CD4-positive, CD25-positive, alpha-beta regulatory T cell (primary cell): Measurements from ENCODE around the gene CRACDL. TPM values are rescaled to one million over a fixed set of nuclear protein-coding genes. Genes with fewer than 3 reads are reported as not detected.

ENCODE experiments used
- ATAC-seq, 2 donors: fragments of 150-1000 bp; cut with Tn5 transposase; one replicate each; pipeline ENCODE4 v1.10.0; 2021; ENCODE audit warnings: low read depth in 2 of 2, moderate number of reproducible peaks in 2 of 2, moderate library complexity in 1 of 2
- DNase-seq, 3 donors: peaks; one replicate each; pipeline versions ENCODE4 v3.0.0 to v3.0.0-alpha.2; 2012 to 2022; ENCODE audit warnings: mixed read lengths in 1 of 3
- H3K27ac ChIP-seq: one replicate; pipeline ENCODE4 v1.7.0; 2013; ENCODE audit warnings: mild to moderate bottlenecking, low read length; ENCODE audit not compliant: insufficient read depth, poor library complexity, severe bottlenecking
- H3K27me3 ChIP-seq: one replicate; pipeline ENCODE4 v1.7.0; 2013; ENCODE audit warnings: low read length; ENCODE audit not compliant: control insufficient read depth, insufficient read depth
- H3K36me3 ChIP-seq: one replicate; pipeline ENCODE4 v1.7.0; 2013; ENCODE audit warnings: mild to moderate bottlenecking, low read length, moderate library complexity; ENCODE audit not compliant: control insufficient read depth, insufficient read depth
- H3K4me1 ChIP-seq: 2 replicates; pipeline ENCODE4 v1.7.0; 2013; ENCODE audit warnings: mild to moderate bottlenecking, low read length; ENCODE audit not compliant: insufficient read depth, control insufficient read depth, poor library complexity, severe bottlenecking
- H3K4me3 ChIP-seq: one replicate; pipeline ENCODE4 v1.7.0; 2013; ENCODE audit warnings: low read depth, mild to moderate bottlenecking, low read length, moderate library complexity
- H3K9me3 ChIP-seq, 2 experiments: 1 replicate in 1 of 2; 2 replicates in 1 of 2; pipeline ENCODE4 v1.7.0; 2013; ENCODE audit warnings: low read length in 2 of 2, mild to moderate bottlenecking in 1 of 2, moderate library complexity in 1 of 2; ENCODE audit not compliant: control insufficient read depth in 2 of 2
- H3K27ac Mint-ChIP-seq, 3 donors: one replicate each; pipeline ENCODE4 v1.8.0; 2020 to 2022; ENCODE audit warnings: mild to moderate bottlenecking in 3 of 3, mixed read lengths in 3 of 3, moderate library complexity in 2 of 3
- H3K27me3 Mint-ChIP-seq: one replicate; pipeline ENCODE4 v1.8.0; 2022; ENCODE audit warnings: mild to moderate bottlenecking, mixed read lengths
- H3K36me3 Mint-ChIP-seq: one replicate; pipeline ENCODE4 v1.8.0; 2020; ENCODE audit warnings: mixed read lengths
- H3K4me1 Mint-ChIP-seq, 4 donors: one replicate each; pipeline ENCODE4 v1.8.0; 2020 to 2022; ENCODE audit warnings: mixed read lengths in 4 of 4, mild to moderate bottlenecking in 1 of 4
- H3K4me3 Mint-ChIP-seq, 4 donors: one replicate each; pipeline ENCODE4 v1.8.0; 2020 to 2022; ENCODE audit warnings: mild to moderate bottlenecking in 4 of 4, mixed read lengths in 4 of 4, moderate library complexity in 3 of 4
- H3K9me3 Mint-ChIP-seq, 7 donors: one replicate each; pipeline ENCODE4 v1.8.0; 2020 to 2022; ENCODE audit warnings: mixed read lengths in 7 of 7, mild to moderate bottlenecking in 3 of 7, moderate library complexity in 2 of 7
- polyA plus RNA-seq, 4 donors: library from polyadenylated mRNA; unstranded; fragments of 300-500 nt; fragmentation: Illumina TruSeq; gene quantifications; one replicate each; pipeline ENCODE4 v1.2.3, GENCODE V29; 2021
- total RNA-seq: library from RNA; stranded (reverse); gene quantifications from one replicate; pipeline ENCODE4 v1.2.3, GENCODE V29; 2022

The CRACDL gene
- total and polyA plus RNA-seq, 5 donors from 2014 or later = 0.10 to 0.18 (median 0.16) TPM

- Mint-ChIP-seq H3K4me3 (no peak overlapping the region), H3K27me3 (no peaks in the 10 kb centered on the region), H3K36me3 (peaks cover 8% of the 10 kb centered on the region), H3K27ac (peak overlapping the region in 1 of 3 donors; percentile 90), H3K9me3 (peaks cover 0 to 2% (median 0%) of the 10 kb centered on the region in 7 donors), H3K4me1 (peaks cover 14 to 80% (median 50%) of the 10 kb centered on the region in 4 donors)
- H3K27ac ChIP-seq = no peak overlapping the region
- DNase-seq = no peak
- H3K4me3 ChIP-seq = no peak overlapping the region
- no peaks in the 10 kb centered on the region for H3K36me3 ChIP-seq
- ATAC-seq = no peak
- no peaks in the 10 kb centered on the region for H3K9me3 ChIP-seq
- H3K27me3 ChIP-seq = no peaks in the 10 kb centered on the region
- peaks cover 48% of the 10 kb centered on the region for H3K4me1 ChIP-seq
These were observed 171.5 kb downstream of the CRACDL start for GRCh38 chr2:98764499-98764898.

- H3K4me3 Mint-ChIP-seq = peak overlapping the region in 1 of 4 donors; percentile 51
- no peaks in the 10 kb centered on the region for H3K27me3 Mint-ChIP-seq
- no peak for DNase-seq
- peaks cover 0 to 2% (median 0%) of the 10 kb centered on the region in 7 donors for H3K9me3 Mint-ChIP-seq
- H3K4me1 ChIP-seq = peaks cover 49% of the 10 kb centered on the region
- H3K36me3 ChIP-seq = no peaks in the 10 kb centered on the region
- H3K9me3 ChIP-seq = no peaks in the 10 kb centered on the region
- H3K27ac Mint-ChIP-seq = peak overlapping the region in 1 of 3 donors; percentile 79
- ATAC-seq = no peak
- no peak overlapping the region for H3K4me3 ChIP-seq
- H3K27me3 ChIP-seq = no peaks in the 10 kb centered on the region
- H3K36me3 Mint-ChIP-seq = peaks cover 8% of the 10 kb centered on the region
- H3K27ac ChIP-seq = no peak overlapping the region
- peaks cover 20 to 79% (median 45%) of the 10 kb centered on the region in 4 donors for H3K4me1 Mint-ChIP-seq
These were observed 172.6 kb downstream of the CRACDL start for GRCh38 chr2:98763209-98763951.

DNA sequence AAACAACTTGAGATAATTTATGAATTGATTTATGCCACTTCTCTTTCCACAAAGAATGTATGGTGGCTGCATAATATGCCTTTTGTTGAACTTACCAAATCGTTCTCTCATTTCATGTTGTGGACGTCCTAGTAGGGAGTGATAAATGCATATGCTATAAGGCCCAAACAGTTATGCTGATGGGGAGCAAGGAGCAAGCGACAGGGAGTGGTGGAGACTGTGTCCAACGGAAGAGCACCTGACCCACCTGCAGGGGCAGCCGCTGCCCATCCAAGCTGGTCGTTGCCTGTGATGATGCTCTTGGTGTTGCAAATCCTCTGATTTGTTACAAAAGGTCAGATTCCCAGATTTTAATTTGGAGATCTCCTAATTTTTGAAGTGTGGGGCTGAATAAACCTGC is 174.1 kb downstream of the CRACDL start:
- Histone ChIP-seq H3K9me3 (no peaks in the 10 kb centered on the region), H3K4me1 (peaks cover 56% of the 10 kb centered on the region), H3K36me3 (no peaks in the 10 kb centered on the region), H3K27me3 (no peaks in the 10 kb centered on the region), H3K4me3 (no peak overlapping the region), H3K27ac (peak overlapping the region; percentile 30)
- Mint-ChIP-seq H3K36me3 (peaks cover 8% of the 10 kb centered on the region), H3K9me3 (peaks cover 0 to 2% (median 0%) of the 10 kb centered on the region in 7 donors), H3K27me3 (peaks cover 5% of the 10 kb centered on the region), H3K4me3 (peak overlapping the region in 2 of 4 donors; percentile 43 to 66), H3K4me1 (peaks cover 31 to 79% (median 51%) of the 10 kb centered on the region in 4 donors), H3K27ac (peak overlapping the region; percentile 39 to 83 (median 59))
- ATAC-seq (no peak), DNase-seq (no peak)

GRCh38 chr2:98761267-98761781 is 174.7 kb downstream of the CRACDL start:
- DNase-seq (peak in 2 of 3 donors; percentile 46 to 61), ATAC-seq (peak; percentile 54 to 58)
- peak overlapping the region; percentile 30 for H3K27ac ChIP-seq
- peaks cover 52% of the 10 kb centered on the region for H3K4me1 ChIP-seq
- Mint-ChIP-seq H3K4me3 (peak overlapping the region; percentile 1 to 74 (median 45)), H3K27me3 (peaks cover 5% of the 10 kb centered on the region), H3K9me3 (peaks cover 0 to 2% (median 0%) of the 10 kb centered on the region in 7 donors), H3K4me1 (peaks cover 31 to 79% (median 47%) of the 10 kb centered on the region in 4 donors), H3K36me3 (peaks cover 5% of the 10 kb centered on the region), H3K27ac (peak overlapping the region; percentile 39 to 83 (median 59))
- no peaks in the 10 kb centered on the region for H3K9me3 ChIP-seq
- no peaks in the 10 kb centered on the region for H3K27me3 ChIP-seq
- H3K36me3 ChIP-seq = no peaks in the 10 kb centered on the region
- peak overlapping the region; percentile 33 for H3K4me3 ChIP-seq

- Histone ChIP-seq H3K36me3 (no peaks in the 10 kb centered on the region), H3K9me3 (no peaks in the 10 kb centered on the region), H3K4me1 (peaks cover 52% of the 10 kb centered on the region), H3K4me3 (no peak overlapping the region), H3K27ac (peak overlapping the region; percentile 16), H3K27me3 (no peaks in the 10 kb centered on the region)
- no peaks in the 10 kb centered on the region for H3K9me3 Mint-ChIP-seq
- H3K36me3 Mint-ChIP-seq = no peaks in the 10 kb centered on the region
- peaks cover 31 to 68% (median 44%) of the 10 kb centered on the region in 4 donors for H3K4me1 Mint-ChIP-seq
- H3K27ac Mint-ChIP-seq = peak overlapping the region; percentile 87 to 97 (median 91)
- H3K4me3 Mint-ChIP-seq = peak overlapping the region; percentile 12 to 57 (median 47)
- DNase-seq (no peak), ATAC-seq (no peak)
- peaks cover 13% of the 10 kb centered on the region for H3K27me3 Mint-ChIP-seq
These were observed 176.0 kb downstream of the CRACDL start for GRCh38 chr2:98759827-98760625.

DNA sequence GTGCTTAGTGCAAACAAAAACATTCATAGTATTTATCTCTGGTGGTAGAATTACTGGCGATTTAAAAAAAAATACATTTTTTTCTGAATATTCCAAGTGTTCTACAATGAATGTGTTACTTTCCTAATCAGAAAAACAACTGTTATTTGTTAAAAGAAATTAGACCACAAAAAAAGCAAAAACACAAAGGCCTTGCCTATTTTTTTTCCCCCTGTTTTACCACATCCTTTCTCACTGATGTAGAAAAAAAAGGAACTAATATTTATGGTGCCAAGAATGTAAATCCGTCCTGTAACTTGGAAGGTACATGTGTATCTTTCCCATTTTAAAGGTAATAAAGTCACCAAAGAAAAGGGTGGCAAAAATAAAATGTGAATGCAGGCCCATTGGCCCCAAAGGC is 176.7 kb downstream of the CRACDL start:
- H3K4me1 Mint-ChIP-seq = peaks cover 31 to 68% (median 44%) of the 10 kb centered on the region in 4 donors
- ATAC-seq = no peak

DNA sequence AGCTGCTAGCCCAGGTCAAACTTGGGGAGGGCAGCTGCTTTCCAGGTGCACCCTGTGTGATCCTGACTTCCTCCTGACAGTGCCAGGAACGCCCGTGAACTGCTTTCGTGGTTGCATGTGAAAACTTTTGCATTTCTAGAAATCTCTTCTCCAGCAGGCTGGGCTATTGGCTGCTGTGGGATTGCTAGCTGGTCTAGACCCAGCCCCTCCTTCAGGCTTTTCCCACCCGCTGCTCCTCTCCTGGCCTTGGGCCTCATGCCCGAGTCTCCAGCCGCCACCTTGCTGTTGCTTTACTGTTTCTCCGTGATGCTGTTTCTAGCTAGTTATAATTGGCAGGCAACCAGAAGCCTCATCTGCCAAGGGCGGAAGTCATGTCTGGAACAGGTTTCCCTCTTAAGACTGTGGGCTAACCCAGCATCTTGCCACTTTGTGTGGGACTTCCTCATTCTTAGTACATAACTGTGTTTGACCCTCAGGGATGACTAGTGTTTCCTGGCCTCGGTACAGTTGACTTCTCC is 178.1 kb downstream of the CRACDL start:
- Mint-ChIP-seq H3K4me1 (peaks cover 31 to 67% (median 40%) of the 10 kb centered on the region in 4 donors), H3K9me3 (peaks cover 0 to 3% (median 0%) of the 10 kb centered on the region in 7 donors), H3K27me3 (peaks cover 29% of the 10 kb centered on the region), H3K4me3 (peak overlapping the region; percentile 7 to 82 (median 70)), H3K36me3 (no peaks in the 10 kb centered on the region), H3K27ac (peak overlapping the region; percentile 89 to 98 (median 97))
- ATAC-seq (peak; percentile 63 to 72), DNase-seq (peak; percentile 16 to 72 (median 54))
- H3K36me3 ChIP-seq = no peaks in the 10 kb centered on the region
- peaks cover 52% of the 10 kb centered on the region for H3K4me1 ChIP-seq
- H3K27ac ChIP-seq = peak overlapping the region; percentile 69
- peak overlapping the region; percentile 26 for H3K4me3 ChIP-seq
- H3K27me3 ChIP-seq = no peaks in the 10 kb centered on the region
- no peaks in the 10 kb centered on the region for H3K9me3 ChIP-seq

More for the DNA sequence above, 176.7 kb downstream of the CRACDL start:
- peak overlapping the region; percentile 19 for H3K4me3 ChIP-seq
- peak in 1 of 3 donors; percentile 31 for DNase-seq
- Mint-ChIP-seq H3K27me3 (peaks cover 18% of the 10 kb centered on the region), H3K36me3 (no peaks in the 10 kb centered on the region), H3K27ac (peak overlapping the region; percentile 87 to 97 (median 91)), H3K9me3 (no peaks in the 10 kb centered on the region), H3K4me3 (peak overlapping the region; percentile 12 to 57 (median 47))
- peak overlapping the region; percentile 16 for H3K27ac ChIP-seq
- H3K36me3 ChIP-seq = no peaks in the 10 kb centered on the region
- H3K4me1 ChIP-seq = peaks cover 52% of the 10 kb centered on the region
- no peaks in the 10 kb centered on the region for H3K27me3 ChIP-seq
- no peaks in the 10 kb centered on the region for H3K9me3 ChIP-seq
